ENCODE measurements around the gene ABO.
"Not testable (repeated sequence)": the region's sequence is repeated elsewhere in the genome, so short reads cannot be mapped to it uniquely, and the experiment has no call there.

ABO gene

DNA sequence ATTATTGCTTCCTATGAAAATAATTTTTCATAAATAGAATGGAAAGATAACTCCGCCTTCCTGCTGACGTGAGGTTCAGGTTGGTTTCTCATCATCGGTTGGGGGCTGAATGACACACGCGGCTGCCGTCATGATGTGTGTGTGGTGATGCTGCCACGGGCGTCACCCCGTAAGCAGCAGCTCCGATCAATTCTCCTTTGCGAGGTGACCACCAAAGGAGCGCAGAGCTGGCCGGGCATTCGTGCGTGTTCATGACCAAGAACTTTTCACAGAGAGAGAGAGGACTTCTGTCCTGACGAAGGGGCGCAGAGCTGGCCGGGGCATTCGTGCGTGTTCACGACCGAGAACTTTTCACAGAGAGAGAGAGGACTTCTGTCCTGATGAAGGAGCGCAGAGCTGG lies 30.7 kb upstream of the ABO start:
- no peak for DNase-seq (ENCODE audit: extremely low read depth, insufficient read length)
- Histone ChIP-seq H3K27me3 (replicated peaks; ENCODE audit: control insufficient read depth, insufficient read depth, low read length) (no peaks in the 10 kb centered on the region), H3K4me3 (replicated peaks; ENCODE audit: low read depth, low read length) (no peak overlapping the region), H3K36me3 (ENCODE audit: control insufficient read depth, insufficient read depth, low read length) (no peaks in the 10 kb centered on the region)
- TF ChIP-seq, protein P1, sequence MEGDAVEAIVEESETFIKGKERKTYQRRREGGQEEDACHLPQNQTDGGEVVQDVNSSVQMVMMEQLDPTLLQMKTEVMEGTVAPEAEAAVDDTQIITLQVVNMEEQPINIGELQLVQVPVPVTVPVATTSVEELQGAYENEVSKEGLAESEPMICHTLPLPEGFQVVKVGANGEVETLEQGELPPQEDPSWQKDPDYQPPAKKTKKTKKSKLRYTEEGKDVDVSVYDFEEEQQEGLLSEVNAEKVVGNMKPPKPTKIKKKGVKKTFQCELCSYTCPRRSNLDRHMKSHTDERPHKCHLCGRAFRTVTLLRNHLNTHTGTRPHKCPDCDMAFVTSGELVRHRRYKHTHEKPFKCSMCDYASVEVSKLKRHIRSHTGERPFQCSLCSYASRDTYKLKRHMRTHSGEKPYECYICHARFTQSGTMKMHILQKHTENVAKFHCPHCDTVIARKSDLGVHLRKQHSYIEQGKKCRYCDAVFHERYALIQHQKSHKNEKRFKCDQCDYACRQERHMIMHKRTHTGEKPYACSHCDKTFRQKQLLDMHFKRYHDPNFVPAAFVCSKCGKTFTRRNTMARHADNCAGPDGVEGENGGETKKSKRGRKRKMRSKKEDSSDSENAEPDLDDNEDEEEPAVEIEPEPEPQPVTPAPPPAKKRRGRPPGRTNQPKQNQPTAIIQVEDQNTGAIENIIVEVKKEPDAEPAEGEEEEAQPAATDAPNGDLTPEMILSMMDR (IDR thresholded peaks at IDR 0.05; ENCODE audit: insufficient read depth, low read length, poor library complexity, severe bottlenecking) = no peak

- Histone ChIP-seq H3K4me3 (replicated peaks; ENCODE audit: low read depth, low read length) (no peak overlapping the region), H3K27me3 (replicated peaks; ENCODE audit: control insufficient read depth, insufficient read depth, low read length) (no peaks in the 10 kb centered on the region), H3K36me3 (ENCODE audit: control insufficient read depth, insufficient read depth, low read length) (no peaks in the 10 kb centered on the region)
- TF ChIP-seq, protein P1 (IDR thresholded peaks at IDR 0.05; ENCODE audit: insufficient read depth, low read length, poor library complexity, severe bottlenecking) = no peak
- DNase-seq (ENCODE audit: extremely low read depth, insufficient read length) = no peak
Measured at GRCh38 chr9:133304477-133305377, 29.7 kb upstream of the ABO start.

GRCh38 chr9:133304158-133304470 lies 29.1 kb upstream of the ABO start:
- no peaks in the 10 kb centered on the region for H3K27me3 ChIP-seq (replicated peaks; ENCODE audit: control insufficient read depth, insufficient read depth, low read length)
- no peak overlapping the region for H3K4me3 ChIP-seq (replicated peaks; ENCODE audit: low read depth, low read length)
- H3K36me3 ChIP-seq (ENCODE audit: control insufficient read depth, insufficient read depth, low read length) = no peaks in the 10 kb centered on the region
- no peak for DNase-seq (ENCODE audit: extremely low read depth, insufficient read length)
- TF ChIP-seq, protein P1 (IDR thresholded peaks at IDR 0.05; ENCODE audit: insufficient read depth, low read length, poor library complexity, severe bottlenecking) = no peak

GRCh38 chr9:133303266-133304157 lies 28.5 kb upstream of the ABO start:
- Histone ChIP-seq H3K36me3 (ENCODE audit: control insufficient read depth, insufficient read depth, low read length) (no peaks in the 10 kb centered on the region), H3K4me3 (replicated peaks; ENCODE audit: low read depth, low read length) (no peak overlapping the region), H3K27me3 (replicated peaks; ENCODE audit: control insufficient read depth, insufficient read depth, low read length) (no peaks in the 10 kb centered on the region)
- TF ChIP-seq, protein P1 (IDR thresholded peaks at IDR 0.05; ENCODE audit: insufficient read depth, low read length, poor library complexity, severe bottlenecking) = no peak
- DNase-seq (ENCODE audit: extremely low read depth, insufficient read length) = no peak

GRCh38 chr9:133301253-133302230 lies 26.5 kb upstream of the ABO start:
- Histone ChIP-seq H3K27me3 (replicated peaks; ENCODE audit: control insufficient read depth, insufficient read depth, low read length) (no peaks in the 10 kb centered on the region), H3K36me3 (ENCODE audit: control insufficient read depth, insufficient read depth, low read length) (no peaks in the 10 kb centered on the region), H3K4me3 (replicated peaks; ENCODE audit: low read depth, low read length) (no peak overlapping the region)
- DNase-seq (ENCODE audit: extremely low read depth, insufficient read length) = no peak
- TF ChIP-seq, protein P1 (IDR thresholded peaks at IDR 0.05; ENCODE audit: insufficient read depth, low read length, poor library complexity, severe bottlenecking) = no peak

DNA sequence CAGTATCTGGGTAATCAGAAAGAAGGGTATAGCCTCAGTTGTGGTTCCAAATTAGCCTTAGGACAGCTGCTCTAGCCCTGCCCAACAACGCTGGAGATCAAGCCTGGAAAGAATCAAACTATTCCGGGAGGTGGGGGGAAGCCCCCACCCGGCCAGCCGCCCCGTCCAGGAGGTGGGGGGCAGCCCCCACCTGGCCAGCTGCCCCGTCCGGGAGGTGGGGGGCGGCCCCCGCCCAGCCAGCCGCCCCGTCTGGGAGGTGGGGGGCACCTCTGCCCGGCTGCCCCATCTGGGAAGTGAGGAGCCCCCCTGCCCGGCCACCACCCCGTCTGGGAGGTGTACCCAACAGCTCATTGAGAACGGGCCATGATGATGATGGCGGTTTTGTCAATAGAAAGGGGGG lies 25.0 kb upstream of the ABO start:
- H3K36me3 ChIP-seq (ENCODE audit: control insufficient read depth, insufficient read depth, low read length); H3K4me3 ChIP-seq (replicated peaks; ENCODE audit: low read depth, low read length); H3K27me3 ChIP-seq (replicated peaks; ENCODE audit: control insufficient read depth, insufficient read depth, low read length); DNase-seq (ENCODE audit: extremely low read depth, insufficient read length): not testable (repeated sequence)
